HCT116 (cell line): ENCODE measurements around the gene PDLIM5. TPM values are rescaled to one million over a fixed set of nuclear protein-coding genes. Genes with fewer than 3 reads are reported as not detected.

Experiments used
- ATAC-seq: fragments of 200-7000 bp; cut with Tn5 transposase; 2 replicates; pipeline ENCODE4 v1.9.1; 2020; ENCODE audit warnings: mild to moderate bottlenecking, moderate library complexity
- BruUV-seq: library from RNA; stranded (reverse); fragments of 400-500 nt; replicated peaks from 2 replicates; lab custom pipeline; 2021; lab: Mats Ljungman, UMichigan
- CTCF ChIA-PET: fragments of 300-600 bp; sonication (Branson Sonifier 250); formaldehyde crosslinking; loops from one replicate; lab custom pipeline; 2021; ENCODE audit warnings: antibody characterized with exemption; lab: Charles Lee
- POLR2A ChIA-PET: fragments of 300-600, 350-600 bp; sonication (Branson Sonifier 250); formaldehyde crosslinking; loops from one replicate; lab custom pipeline; 2021; ENCODE audit warnings: antibody characterized with exemption; lab: Charles Lee
- RAD21 ChIA-PET, 2 experiments: fragments of 300-600 bp; sonication (Branson Sonifier 250); formaldehyde crosslinking; loops; one replicate each; lab custom pipeline; 2023; ENCODE audit warnings: low total read pairs in 2 of 2; ENCODE audit not compliant: uncharacterized antibody in 2 of 2, unreplicated experiment in 2 of 2, low non-redundant PET in 1 of 2; lab: Charles Lee
- DNase-seq: peaks from one replicate; pipeline ENCODE4 v3.0.0-alpha.2; 2010; ENCODE audit warnings: low read depth, low spot score
- H2AFZ ChIP-seq: fragments of 200-600 bp; shearing (Covaris generic), sonication (generic); 2 replicates; pipeline ENCODE4 v1.6.1; 2017; ENCODE audit warnings: low read depth, mixed run types, mixed read lengths, antibody characterized with exemption, low read length; ENCODE audit not compliant: poor library complexity, severe bottlenecking
- H3K27ac ChIP-seq: 2 replicates; pipeline ENCODE4 v1.5.1; 2012; ENCODE audit warnings: low read depth, low read length
- H3K27me3 ChIP-seq: fragments of 200-600 bp; sonication (generic); 2 replicates; pipeline ENCODE4 v1.6.1; 2016; ENCODE audit warnings: mixed run types, low read length, mixed read lengths; ENCODE audit not compliant: insufficient read depth
- H3K36me3 ChIP-seq, 2 experiments: fragments of 200-500 bp in 1 of 2; fragments of 200-600 bp in 1 of 2; sonication (Bioruptor generic) in 1 of 2; sonication (generic) in 1 of 2; 2 replicates each; pipeline versions ENCODE4 v1.5.1 to v1.6.1; 2014 to 2016; ENCODE audit warnings: low read length in 2 of 2, inconsistent platforms in 1 of 2, mixed read lengths in 1 of 2, mixed run types in 1 of 2; ENCODE audit not compliant: insufficient read depth in 2 of 2, control insufficient read depth in 1 of 2
- H3K4me1 ChIP-seq, 2 experiments: fragments of 200-600 bp in 1 of 2; sonication (generic) in 1 of 2; 2 replicates each; pipeline versions ENCODE4 v1.5.1 to v1.6.1; 2012 to 2017; ENCODE audit warnings: low read length in 2 of 2, inconsistent platforms in 1 of 2, mild to moderate bottlenecking in 1 of 2, mixed read lengths in 1 of 2, mixed run types in 1 of 2, moderate library complexity in 1 of 2; ENCODE audit not compliant: insufficient read depth in 2 of 2, control insufficient read depth in 1 of 2
- H3K4me2 ChIP-seq: fragments of 200-600 bp; sonication (generic); 2 replicates; pipeline ENCODE4 v1.6.1; 2017; ENCODE audit warnings: mixed run types, low read length, mixed read lengths
- H3K4me3 ChIP-seq, 2 experiments: fragments of 200-600 bp in 1 of 2; sonication (generic) in 1 of 2; replicated peaks in 1 of 2; 2 replicates each; pipeline ENCODE4 v1.5.1; 2011 to 2016; ENCODE audit warnings: low read length in 2 of 2, control low read depth in 1 of 2, low read depth in 1 of 2, mild to moderate bottlenecking in 1 of 2, mixed read lengths in 1 of 2, mixed run types in 1 of 2
- H3K79me2 ChIP-seq: fragments of 200-600 bp; sonication (generic); 2 replicates; pipeline ENCODE4 v1.6.1; 2017; ENCODE audit warnings: mild to moderate bottlenecking, mixed run types, low read length, moderate library complexity, mixed read lengths; ENCODE audit not compliant: insufficient read depth
- H3K9ac ChIP-seq: fragments of 200-600 bp; sonication (generic); 2 replicates; pipeline ENCODE4 v1.6.1; 2016; ENCODE audit warnings: low read length, mixed read lengths
- H3K9me2 ChIP-seq: fragments of 200-600 bp; sonication (generic), shearing (Covaris generic); 2 replicates; pipeline ENCODE4 v1.6.1; 2017; ENCODE audit warnings: mixed run types, mild to moderate bottlenecking, moderate library complexity; ENCODE audit not compliant: insufficient read depth
- H3K9me3 ChIP-seq, 2 experiments: fragments of 200-500 bp in 1 of 2; fragments of 200-600 bp in 1 of 2; sonication (Bioruptor generic) in 1 of 2; sonication (generic) in 1 of 2; 2 replicates each; pipeline ENCODE4 v1.6.1; 2014 to 2017; ENCODE audit warnings: low read length in 2 of 2, mixed read lengths in 2 of 2, inconsistent platforms in 1 of 2, low read depth in 1 of 2, mild to moderate bottlenecking in 1 of 2, mixed run types in 1 of 2, moderate library complexity in 1 of 2; ENCODE audit not compliant: control insufficient read depth in 1 of 2, insufficient read depth in 1 of 2
- H4K20me1 ChIP-seq: fragments of 200-600 bp; sonication (generic), shearing (Covaris generic); 2 replicates; pipeline ENCODE4 v1.6.1; 2017; ENCODE audit warnings: mixed run types, mild to moderate bottlenecking, moderate library complexity; ENCODE audit not compliant: insufficient read depth
- ATF3 ChIP-seq: IDR thresholded peaks from 2 replicates; pipeline ENCODE4 v1.6.1; 2012
- CBX3 ChIP-seq: IDR thresholded peaks from 2 replicates; pipeline ENCODE4 v1.6.1; 2012; ENCODE audit warnings: low read depth
- CEBPB ChIP-seq: IDR thresholded peaks from 2 replicates; pipeline ENCODE4 v1.6.1; 2012; ENCODE audit warnings: low read depth
- CTCF ChIP-seq, 3 experiments: fragments of 200-600 bp in 1 of 3; sonication (generic) in 1 of 3; IDR thresholded peaks in 2 of 3; conservative IDR thresholded peaks in 1 of 3; 2 replicates each; pipeline ENCODE4 v1.5.1; 2012 to 2017; ENCODE audit warnings: low read depth in 2 of 3, low read length in 2 of 3, antibody characterized with exemption in 1 of 3, borderline replicate concordance in 1 of 3, control low read depth in 1 of 3, mild to moderate bottlenecking in 1 of 3, mixed read lengths in 1 of 3, mixed run types in 1 of 3, moderate library complexity in 1 of 3; ENCODE audit not compliant: insufficient read depth in 1 of 3
- EGR1 ChIP-seq: IDR thresholded peaks from 2 replicates; pipeline ENCODE4 v1.6.1; 2012; ENCODE audit warnings: low read depth
- EZH2 ChIP-seq: fragments of 200-600 bp; sonication (generic); IDR thresholded peaks from 2 replicates; pipeline ENCODE4 v1.6.1; 2017; ENCODE audit warnings: antibody characterized with exemption, mixed run types
- FOSL1 ChIP-seq: IDR thresholded peaks from 2 replicates; pipeline ENCODE4 v1.6.1; 2012; ENCODE audit warnings: low read depth
- JUND ChIP-seq: IDR thresholded peaks from 2 replicates; pipeline ENCODE4 v1.6.1; 2012
- MAX ChIP-seq: IDR thresholded peaks from 2 replicates; pipeline ENCODE4 v1.6.1; 2012
- POLR2A ChIP-seq: IDR thresholded peaks from 2 replicates; pipeline ENCODE4 v1.7.0; 2011; ENCODE audit warnings: borderline replicate concordance; ENCODE audit not compliant: insufficient read depth, insufficient read length; ENCODE audit errors: extremely low read depth
- POLR2AphosphoS5 ChIP-seq: IDR thresholded peaks from 2 replicates; pipeline ENCODE4 v1.6.1; 2011; ENCODE audit warnings: mild to moderate bottlenecking, low read depth, low read length, moderate library complexity
- RAD21 ChIP-seq: IDR thresholded peaks from 2 replicates; pipeline ENCODE4 v1.6.1; 2012; ENCODE audit warnings: low read depth, mild to moderate bottlenecking
- REST ChIP-seq: IDR thresholded peaks from 2 replicates; pipeline ENCODE4 v1.6.1; 2012; ENCODE audit warnings: low read depth
- SIN3A ChIP-seq: IDR thresholded peaks from 2 replicates; pipeline ENCODE4 v1.6.1; 2012; ENCODE audit warnings: low read depth
- SP1 ChIP-seq: IDR thresholded peaks from 2 replicates; pipeline ENCODE4 v1.6.1; 2012; ENCODE audit warnings: low read depth
- SRF ChIP-seq: IDR thresholded peaks from 2 replicates; pipeline ENCODE4 v1.6.1; 2012; ENCODE audit warnings: low read depth
- YY1 ChIP-seq: IDR thresholded peaks from 2 replicates; pipeline ENCODE4 v1.6.1; 2011; ENCODE audit warnings: low read length, low read depth, moderate library complexity, mild to moderate bottlenecking; ENCODE audit not compliant: insufficient replicate concordance; ENCODE audit errors: extremely low read depth
- ZBTB33 ChIP-seq: IDR thresholded peaks from 2 replicates; pipeline ENCODE4 v1.6.1; 2011; ENCODE audit warnings: mild to moderate bottlenecking, low read length, moderate library complexity; ENCODE audit not compliant: insufficient replicate concordance; ENCODE audit errors: extremely low read depth
- ZFX ChIP-seq: fragments of 450-650 bp; IDR thresholded peaks from 2 replicates; pipeline ENCODE4 v1.6.1; 2017
- intact Hi-C: fragments of 100-400 bp; cut with micrococcal nuclease; formaldehyde crosslinking; loops from 2 replicates; pipeline ENCODE4 v1.10.0; 2022
- total RNA-seq: library from RNA; stranded (reverse); gene quantifications from one replicate; pipeline ENCODE4 v1.2.1, GENCODE V29; 2021; ENCODE audit not compliant: unreplicated experiment

The PDLIM5 gene
- total RNA-seq, 1 experiment from 2014 or later: 130 TPM

- no peak overlapping the region for H2AFZ ChIP-seq
- H3K4me3 ChIP-seq: no peak overlapping the region
- TF ChIP-seq CEBPB (no peak), SP1 (no peak), ZFX (no peak), ZBTB33 (no peak), RAD21 (no peak), ATF3 (no peak), POLR2A (no peak), EGR1 (no peak), POLR2AphosphoS5 (no peak), CTCF (IDR thresholded peaks at IDR 0.05 in 2 of 3, conservative IDR thresholded peaks at IDR 0.05 in 1 of 3; ENCODE audit: borderline replicate concordance in 1 of 3, insufficient read depth in 1 of 3, low read depth in 2 of 3, low read length in 2 of 3) (no peak), REST (no peak), FOSL1 (no peak), JUND (no peak), MAX (no peak), EZH2 (no peak), YY1 (no peak), SIN3A (no peak), SRF (no peak), CBX3 (no peak)
- no peak overlapping the region for H3K4me2 ChIP-seq
- no peak overlapping the region for H3K27ac ChIP-seq
- ATAC-seq (no peak), DNase-seq (no peak)
- RAD21 ChIA-PET: no interaction called here
- no peaks in the 10 kb centered on the region for H3K27me3 ChIP-seq
- no peaks in the 10 kb centered on the region for H3K9me2 ChIP-seq
- no peaks in the 10 kb centered on the region for H3K4me1 ChIP-seq
- no peaks in the 10 kb centered on the region for H3K9me3 ChIP-seq
- no peak overlapping the region for H3K9ac ChIP-seq
- POLR2A ChIA-PET: no interaction called here
- intact Hi-C loops: no loop called here
- CTCF ChIA-PET: interaction anchor here (0.7 kb wide), 1 partner anchor 13 kb away, joined by 3 read pairs; no protein-coding TSS in a partner anchor
- no peaks in the 10 kb centered on the region for H3K79me2 ChIP-seq
- H4K20me1 ChIP-seq: no peaks in the 10 kb centered on the region
- H3K36me3 ChIP-seq: no peaks in the 10 kb centered on the region; a peak in 1 of 4 replicates
- no TSS peak for BruUV-seq
These were observed 182.5 kb downstream of the PDLIM5 start for GRCh38 chr4:94634271-94634670.
